ENCODE measurements around the gene FAM240B.

FAM240B gene

GRCh38 chr9:38683336-38683735, 36.6 kb downstream of the FAM240B start:
- no peak overlapping the region for H3K4me3 ChIP-seq (ENCODE audit: low read depth, low read length)
- no peak for TF ChIP-seq CTCF (IDR thresholded peaks at IDR 0.05; ENCODE audit: low read depth, low read length, missing control alignments)
- DNase-seq (ENCODE audit: low read depth): no peak

DNA sequence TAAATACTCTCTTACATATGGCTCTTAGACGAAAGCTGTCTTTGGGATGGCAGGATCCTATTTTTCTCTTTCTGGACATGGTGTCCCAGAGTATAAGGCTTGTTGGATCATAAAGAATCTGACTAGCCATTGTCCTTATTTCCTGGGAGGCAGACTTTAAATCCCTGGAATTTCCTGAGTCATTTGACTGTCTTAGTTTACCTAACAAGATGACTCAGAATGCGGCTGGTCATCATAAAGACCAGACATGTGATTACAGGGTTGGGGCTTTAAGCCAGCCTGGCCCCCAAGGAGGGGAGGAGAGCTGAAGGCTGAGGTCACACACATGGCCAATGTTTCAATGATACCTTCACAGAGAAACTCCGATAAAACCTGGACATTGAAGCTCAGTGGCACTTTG, 37.2 kb downstream of the FAM240B start:
- no peak overlapping the region for H3K4me3 ChIP-seq (ENCODE audit: low read depth, low read length)
- no peak for DNase-seq (ENCODE audit: low read depth)
- no peak for TF ChIP-seq CTCF (IDR thresholded peaks at IDR 0.05; ENCODE audit: low read depth, low read length, missing control alignments)

DNA sequence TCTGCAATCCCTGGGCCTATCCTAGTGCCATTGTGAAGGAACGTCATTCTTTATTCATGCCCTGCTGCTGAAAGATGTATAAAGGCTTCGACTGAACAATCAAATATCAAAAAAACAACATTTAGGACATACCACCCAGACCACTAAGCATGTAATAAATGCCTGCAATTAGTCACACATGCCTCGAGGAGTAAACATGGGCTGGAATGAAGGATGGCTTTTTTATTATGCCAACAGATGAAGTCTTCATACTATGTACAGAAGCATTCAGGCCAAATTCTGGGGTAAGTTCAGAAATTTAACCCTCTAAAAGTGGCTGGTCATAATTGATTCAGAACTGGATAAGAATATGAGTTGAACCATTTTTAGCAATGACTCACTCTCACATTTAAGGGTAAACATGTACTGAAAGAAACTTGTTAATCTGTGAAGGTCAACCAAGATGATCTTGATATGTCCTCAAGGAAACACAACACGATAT, 38.1 kb downstream of the FAM240B start:
- H3K4me3 ChIP-seq (ENCODE audit: low read depth, low read length): no peak overlapping the region
- TF ChIP-seq CTCF (IDR thresholded peaks at IDR 0.05; ENCODE audit: low read depth, low read length, missing control alignments): no peak
- DNase-seq (ENCODE audit: low read depth): no peak

- TF ChIP-seq CTCF (IDR thresholded peaks at IDR 0.05; ENCODE audit: low read depth, low read length, missing control alignments): no peak
- H3K4me3 ChIP-seq (ENCODE audit: low read depth, low read length): no peak overlapping the region
- DNase-seq (ENCODE audit: low read depth): no peak
Observed at GRCh38 chr9:38680837-38681445, 39.0 kb downstream of the FAM240B start.

GRCh38 chr9:38677660-38678303, 42.2 kb downstream of the FAM240B start:
- no peak overlapping the region for H3K4me3 ChIP-seq (ENCODE audit: low read depth, low read length)
- no peak for DNase-seq (ENCODE audit: low read depth)
- TF ChIP-seq CTCF (IDR thresholded peaks at IDR 0.05; ENCODE audit: low read depth, low read length, missing control alignments): no peak

DNA sequence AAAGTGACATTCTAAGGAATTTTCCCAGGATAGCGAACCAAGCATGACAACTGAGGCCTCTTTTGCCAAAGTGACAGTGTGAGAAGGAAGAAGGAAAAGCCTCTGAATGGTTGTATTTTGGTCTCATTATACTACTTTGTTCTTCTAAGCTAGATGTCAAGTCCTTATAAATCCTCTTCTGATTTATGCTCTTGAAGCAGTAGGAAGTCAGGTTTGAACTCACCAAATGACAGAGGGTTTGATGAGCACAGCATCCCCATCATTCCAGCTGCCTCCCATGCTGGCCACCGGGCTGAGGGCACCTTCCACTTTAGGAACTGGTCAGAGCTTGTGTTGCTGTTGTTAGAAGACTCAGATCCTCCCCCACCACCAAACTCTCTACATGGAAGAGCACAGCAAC, 44.1 kb downstream of the FAM240B start:
- TF ChIP-seq CTCF (IDR thresholded peaks at IDR 0.05; ENCODE audit: low read depth, low read length, missing control alignments): no peak
- no peak overlapping the region for H3K4me3 ChIP-seq (ENCODE audit: low read depth, low read length)
- DNase-seq (ENCODE audit: low read depth): no peak

DNA sequence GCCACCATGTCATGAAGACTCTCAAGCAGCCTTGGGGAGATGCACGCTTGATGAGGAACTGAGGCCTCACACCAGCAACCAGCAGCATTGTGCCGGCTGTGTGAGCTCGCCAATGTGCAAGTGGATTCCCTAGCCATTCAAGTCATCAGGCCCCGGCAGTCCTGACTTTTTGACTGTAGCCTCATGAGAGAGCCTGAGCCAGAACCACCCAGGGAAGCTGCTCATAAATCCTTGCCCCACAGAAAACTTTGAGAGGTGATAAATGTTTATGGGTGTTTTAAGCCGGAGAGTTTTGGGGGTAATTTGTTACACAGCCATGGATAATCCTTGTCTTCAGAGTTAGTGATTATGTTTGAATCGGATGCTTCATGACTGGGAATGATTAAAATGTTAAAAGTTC, 44.7 kb downstream of the FAM240B start:
- no peak for DNase-seq (ENCODE audit: low read depth)
- H3K4me3 ChIP-seq (ENCODE audit: low read depth, low read length): no peak overlapping the region
- no peak for TF ChIP-seq CTCF (IDR thresholded peaks at IDR 0.05; ENCODE audit: low read depth, low read length, missing control alignments)
